AML-193 (cell line): ENCODE measurements around the gene AP5S1.
A peak's percentile ranks its signal among the peaks of the same experiment; 100 is the strongest.
"Not testable (repeated sequence)": the region's sequence is repeated elsewhere in the genome, so short reads cannot be mapped to it uniquely, and the experiment has no call there.

Experiments
- DNase-seq, 2 experiments: peaks; one replicate each; lab custom pipeline; 2025; lab: John Stamatoyannopoulos, UW

Gene AP5S1

GRCh38 chr20:3794168-3794567 is 26.2 kb upstream of the AP5S1 start:
- not testable (repeated sequence) for DNase-seq

GRCh38 chr20:3794701-3795420 is 25.5 kb upstream of the AP5S1 start:
- DNase-seq = no peak

- DNase-seq = peak; percentile 70 to 89
Observed at GRCh38 chr20:3795511-3796468, 24.6 kb upstream of the AP5S1 start, which contains the start of gene CDC25B. Gene CDC25B, plus strand, starts transcription at chr20:3796310. Its CDS starts 222 bp downstream, at chr20:3796532.

GRCh38 chr20:3796477-3797225 is 23.7 kb upstream of the AP5S1 start:
- DNase-seq = no peak

GRCh38 chr20:3797226-3797545 is 23.2 kb upstream of the AP5S1 start:
- DNase-seq = no peak

GRCh38 chr20:3797592-3798372 is 22.6 kb upstream of the AP5S1 start:
- no peak for DNase-seq

GRCh38 chr20:3798373-3798768 is 22.0 kb upstream of the AP5S1 start:
- no peak for DNase-seq

GRCh38 chr20:3798908-3799248 is 21.5 kb upstream of the AP5S1 start:
- no peak for DNase-seq

GRCh38 chr20:3800256-3800877 is 20.0 kb upstream of the AP5S1 start:
- no peak for DNase-seq

GRCh38 chr20:3800878-3801260 is 19.5 kb upstream of the AP5S1 start:
- no peak for DNase-seq

- DNase-seq = no peak
Observed at GRCh38 chr20:3801299-3801698, 19.0 kb upstream of the AP5S1 start.

GRCh38 chr20:3801846-3802245 is 18.5 kb upstream of the AP5S1 start:
- no peak for DNase-seq

GRCh38 chr20:3802524-3803239 is 17.7 kb upstream of the AP5S1 start:
- no peak for DNase-seq

- DNase-seq = no peak
Observed at GRCh38 chr20:3803289-3803688, 17.1 kb upstream of the AP5S1 start.

- no peak for DNase-seq
Observed at GRCh38 chr20:3803854-3804253, 16.5 kb upstream of the AP5S1 start.

GRCh38 chr20:3804254-3804751 is 16.0 kb upstream of the AP5S1 start:
- DNase-seq = no peak

GRCh38 chr20:3804781-3805180 is 15.6 kb upstream of the AP5S1 start:
- no peak for DNase-seq

- DNase-seq = no peak
Observed at GRCh38 chr20:3808544-3808943, 11.8 kb upstream of the AP5S1 start.

- peak; percentile 85 to 94 for DNase-seq
Observed at GRCh38 chr20:3811467-3812258, 8.7 kb upstream of the AP5S1 start.

- no peak for DNase-seq
Observed at GRCh38 chr20:3812259-3812681, 8.1 kb upstream of the AP5S1 start.
